ENCODE measurements around the gene HUS1.

HUS1 gene

DNA sequence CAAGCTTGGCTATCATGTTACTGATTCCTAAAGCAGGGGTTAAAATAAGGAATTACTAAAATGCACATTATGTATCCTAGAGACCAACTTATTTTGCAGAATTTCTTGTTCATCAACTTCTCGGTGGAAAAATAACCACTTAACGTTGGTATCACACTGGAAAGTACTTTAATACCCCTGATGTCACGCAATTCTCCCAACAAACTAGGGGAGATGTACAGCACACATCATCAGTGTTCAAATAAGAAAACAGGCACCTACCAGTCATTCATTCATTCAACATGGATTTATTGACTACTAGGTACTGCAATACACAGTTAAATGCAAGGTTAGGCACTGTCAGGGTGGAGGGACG is 648 bp downstream of the HUS1 start:
- DNase-seq: no peak

DNA sequence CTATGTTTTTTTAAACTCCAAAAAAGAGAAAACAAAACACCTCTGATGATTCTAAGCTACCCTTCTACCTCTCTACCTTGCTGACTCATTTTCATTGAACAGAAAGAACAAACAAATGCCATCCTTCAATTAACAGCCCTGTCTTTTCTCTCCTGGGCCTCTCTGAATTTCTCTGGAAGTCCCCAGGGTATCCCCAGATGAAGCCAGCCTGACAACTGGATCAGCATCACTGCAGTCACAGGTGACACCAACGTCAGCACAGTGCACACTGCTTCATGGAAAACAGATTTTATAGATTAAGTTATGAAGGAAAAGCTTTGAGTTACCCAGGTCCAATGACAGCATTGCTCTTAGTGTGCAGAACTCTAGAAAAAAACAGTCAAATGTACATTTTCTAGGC is 5.7 kb downstream of the HUS1 start:
- DNase-seq: no peak

DNA sequence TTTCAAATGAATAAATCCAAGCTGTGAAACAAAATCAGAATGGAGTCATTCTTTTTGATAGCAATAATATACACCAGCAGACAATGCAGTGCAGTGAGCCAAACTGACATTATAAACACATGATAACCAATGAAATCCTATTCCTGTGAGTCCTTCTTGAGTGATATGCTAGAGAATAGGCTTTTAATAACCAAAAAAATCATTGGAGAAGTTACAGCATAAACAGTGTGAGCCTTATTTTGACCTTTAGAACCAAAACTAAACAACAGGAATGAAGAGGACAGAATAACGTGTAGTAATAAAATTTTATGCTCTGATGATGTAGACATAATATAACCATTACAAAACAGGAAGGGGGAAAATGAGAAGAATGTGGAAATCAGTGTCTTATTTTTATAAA is 8.7 kb downstream of the HUS1 start:
- no peak for DNase-seq

DNA sequence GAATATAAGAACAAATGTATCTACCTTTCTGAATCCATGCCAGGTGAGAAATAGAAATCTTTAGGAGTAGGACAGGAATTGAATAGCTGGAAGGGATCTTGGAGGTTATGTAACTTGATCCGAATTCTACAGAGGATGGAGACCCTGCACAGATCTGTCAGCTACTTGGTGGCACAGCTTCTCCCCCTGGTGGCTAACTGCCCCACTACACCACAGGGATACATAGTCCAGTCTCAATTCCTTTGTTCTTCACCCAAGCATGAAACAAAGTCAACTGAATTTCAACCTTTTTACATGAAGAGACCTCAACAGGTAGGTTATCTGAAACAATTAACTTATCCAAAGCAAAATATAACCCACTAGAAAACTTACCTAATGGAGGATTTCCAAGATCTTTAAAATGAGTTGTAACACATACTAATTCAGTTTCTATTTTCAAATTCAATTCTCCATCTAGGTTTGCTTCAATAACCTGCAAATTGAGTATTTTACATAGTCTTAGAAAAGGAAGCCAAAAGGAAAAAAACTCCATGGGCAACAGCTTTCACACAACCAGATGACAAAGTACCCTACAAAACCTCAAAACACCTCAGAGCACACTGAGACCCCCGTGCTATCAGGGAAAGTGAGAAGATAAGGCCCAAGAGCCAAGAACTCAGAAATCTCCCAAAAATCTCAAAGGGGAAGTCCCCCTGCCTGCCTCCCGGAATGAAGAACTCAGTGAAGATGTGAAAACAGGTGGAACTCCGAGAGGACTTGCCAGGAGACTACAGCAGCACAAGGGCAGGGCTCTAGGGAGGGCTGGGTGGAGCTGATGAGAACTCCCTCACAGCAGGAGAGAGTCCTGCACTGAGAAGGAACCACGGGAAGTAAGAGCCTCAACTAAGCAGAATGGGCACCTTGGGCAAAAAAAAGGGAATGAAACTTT is 10.3 kb downstream of the HUS1 start:
- DNase-seq: peak; percentile 68

DNA sequence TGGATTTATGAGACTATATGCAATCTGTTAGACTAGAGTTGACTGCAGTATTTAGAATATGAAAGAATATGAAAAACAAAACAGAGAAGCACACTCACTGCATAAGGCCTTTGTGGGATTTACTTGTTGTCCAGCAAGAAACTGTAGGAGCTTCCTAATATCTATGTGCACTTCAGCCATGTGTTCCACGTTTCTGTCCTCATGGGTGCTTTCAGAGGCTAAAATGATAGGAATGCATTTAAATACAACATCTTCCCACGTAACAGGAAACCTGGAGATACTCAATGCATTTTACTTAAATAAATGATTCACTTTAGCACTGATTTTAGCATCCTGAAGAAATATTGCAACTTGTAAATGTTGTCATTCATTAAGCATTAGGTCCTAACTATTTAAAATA is 11.7 kb downstream of the HUS1 start:
- DNase-seq: no peak

DNA sequence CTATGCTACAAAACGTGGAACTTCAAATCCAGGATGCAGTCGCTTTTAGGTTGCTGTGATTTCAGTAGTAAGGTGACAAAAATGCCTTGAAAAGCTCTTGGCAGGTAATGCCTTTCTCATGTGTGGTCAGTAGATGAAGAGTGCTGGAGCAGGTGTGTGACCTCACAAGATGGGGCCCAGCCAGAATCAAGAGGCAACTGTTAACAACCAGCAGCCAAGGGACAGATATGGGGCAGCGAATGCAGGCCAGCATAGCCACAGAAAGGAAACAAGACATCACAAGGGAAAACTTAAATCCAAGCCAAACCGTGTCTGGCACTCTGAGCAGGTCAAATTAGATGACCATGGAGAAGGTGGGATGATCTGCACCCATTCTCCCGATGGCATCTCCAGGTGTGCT is 12.3 kb downstream of the HUS1 start:
- no peak for DNase-seq

DNA sequence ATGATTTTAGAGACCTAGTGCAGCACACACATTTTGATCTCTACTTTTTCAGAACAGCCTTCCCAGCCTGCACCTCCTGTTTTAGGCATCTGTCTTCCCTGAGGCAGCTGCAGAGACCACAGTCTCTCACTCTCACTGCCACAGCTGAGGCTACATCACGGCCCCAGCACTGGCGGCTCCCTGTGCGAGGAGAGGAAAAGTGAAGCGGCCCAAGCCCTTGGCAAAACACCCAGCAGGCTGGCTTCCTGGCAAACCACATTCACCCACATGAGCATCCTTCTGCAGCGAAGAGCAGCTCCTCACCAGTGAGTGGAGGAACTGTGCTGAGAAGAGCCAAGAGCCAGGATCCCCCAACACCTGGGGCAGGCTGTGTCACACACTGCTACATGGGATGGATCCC is 14.0 kb downstream of the HUS1 start:
- DNase-seq: no peak

DNA sequence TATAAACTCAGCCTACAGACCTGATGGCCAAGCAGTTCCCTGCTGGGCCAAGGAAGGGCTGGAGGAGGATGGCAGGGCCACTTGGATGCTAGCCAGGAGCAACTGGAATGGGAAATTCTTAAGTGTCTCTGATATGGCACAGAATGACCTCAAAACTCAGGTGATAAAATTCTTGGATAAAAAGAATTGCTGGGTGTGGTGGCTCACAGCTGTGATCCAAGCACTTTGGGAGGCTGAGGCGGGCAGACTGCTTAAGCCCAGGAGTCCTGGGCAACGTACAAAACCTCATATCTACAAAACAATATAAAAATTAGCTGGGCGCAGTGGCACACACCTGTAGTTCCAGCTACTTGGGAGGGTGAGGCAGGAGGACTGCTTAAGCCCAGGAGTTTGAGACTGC is 17.2 kb downstream of the HUS1 start:
- no peak for DNase-seq

DNA sequence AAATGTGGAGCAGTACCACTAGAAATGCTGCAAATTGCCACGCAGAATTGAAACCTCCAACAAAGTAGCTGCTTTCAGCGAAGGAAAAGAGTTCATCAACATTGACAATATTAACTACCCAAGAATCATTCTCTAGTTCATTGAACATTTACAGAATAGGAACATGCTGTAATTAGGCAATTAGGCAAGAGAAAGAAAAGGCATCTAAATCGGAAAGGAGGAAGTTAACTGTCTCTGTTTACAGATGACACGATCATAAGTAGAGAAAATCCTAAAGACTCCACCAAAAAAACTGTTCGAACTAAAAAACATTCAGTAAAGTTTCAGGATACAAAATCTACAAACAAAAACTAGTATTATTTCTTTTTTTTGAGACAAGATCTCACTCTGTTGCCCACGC is 22.3 kb downstream of the HUS1 start:
- DNase-seq: no peak

DNA sequence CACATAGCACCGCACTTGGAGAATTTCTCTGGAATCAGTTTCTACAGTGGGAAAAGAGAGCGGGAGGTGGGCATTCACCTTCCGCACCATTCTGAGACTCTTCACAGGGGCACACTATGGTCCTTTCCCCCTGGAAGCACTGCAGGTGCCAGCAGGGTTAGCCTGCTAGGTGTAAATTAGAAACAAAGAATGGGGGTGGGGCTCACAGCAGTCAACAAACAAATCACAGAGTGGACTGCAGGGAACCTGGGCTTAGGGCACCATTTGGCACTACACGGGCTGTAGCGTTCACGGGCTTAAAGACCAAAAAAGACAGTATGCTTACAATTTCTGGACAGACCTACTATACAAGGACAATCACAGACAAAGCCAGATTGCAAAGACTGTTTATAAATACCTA is 23.2 kb downstream of the HUS1 start:
- DNase-seq: no peak

DNA sequence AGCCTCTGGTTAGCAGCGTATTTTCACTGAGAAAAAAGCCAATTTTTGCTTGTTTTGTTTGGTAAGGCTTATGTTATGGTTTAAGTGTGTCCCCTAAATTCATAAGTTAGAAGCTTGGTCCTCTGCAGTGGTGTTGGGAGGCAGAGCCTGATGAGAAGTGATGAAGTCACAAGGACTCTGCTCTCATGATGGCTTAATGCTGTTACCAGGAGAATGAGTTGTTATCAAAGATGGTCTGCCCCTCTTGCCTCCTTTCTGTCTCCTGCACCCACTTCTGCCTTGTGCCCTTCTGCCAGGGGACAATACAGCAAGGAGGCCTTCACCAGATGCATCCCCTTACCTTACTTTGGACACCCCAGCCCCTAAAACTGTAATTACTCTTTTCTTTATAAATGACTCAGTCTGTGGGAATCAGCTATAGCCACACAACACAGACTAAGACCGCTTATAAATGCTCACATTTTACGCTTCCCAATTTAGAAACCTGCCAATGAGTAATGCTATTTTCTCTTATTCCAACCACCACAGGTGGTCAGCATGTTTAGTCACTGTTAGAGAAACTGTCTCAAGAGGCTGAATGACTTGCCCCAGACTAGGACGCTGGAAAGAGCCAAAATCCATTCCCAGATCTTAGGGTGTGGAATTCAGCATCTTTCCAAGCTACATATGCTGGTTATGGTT is 25.0 kb downstream of the HUS1 start:
- no peak for DNase-seq

DNA sequence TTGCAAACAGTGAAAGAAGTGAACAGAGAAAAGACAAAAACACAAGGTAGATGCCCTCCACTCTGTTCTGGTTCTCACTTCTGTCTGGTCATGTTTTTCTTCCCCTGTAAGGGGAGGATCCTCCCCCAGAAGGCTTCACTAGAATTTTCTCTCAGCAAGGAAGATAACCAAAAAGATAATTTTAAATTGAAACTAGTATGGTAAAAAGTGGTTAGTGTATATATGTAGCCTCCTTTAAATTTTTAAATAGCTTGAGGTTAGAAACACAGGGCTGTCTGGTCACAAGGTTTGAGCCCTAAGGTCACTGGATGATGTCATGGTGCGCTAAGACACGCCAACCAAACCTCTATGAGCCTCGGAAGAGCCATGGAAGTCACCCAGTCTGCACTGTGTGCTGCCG is 25.6 kb downstream of the HUS1 start:
- DNase-seq: no peak

DNA sequence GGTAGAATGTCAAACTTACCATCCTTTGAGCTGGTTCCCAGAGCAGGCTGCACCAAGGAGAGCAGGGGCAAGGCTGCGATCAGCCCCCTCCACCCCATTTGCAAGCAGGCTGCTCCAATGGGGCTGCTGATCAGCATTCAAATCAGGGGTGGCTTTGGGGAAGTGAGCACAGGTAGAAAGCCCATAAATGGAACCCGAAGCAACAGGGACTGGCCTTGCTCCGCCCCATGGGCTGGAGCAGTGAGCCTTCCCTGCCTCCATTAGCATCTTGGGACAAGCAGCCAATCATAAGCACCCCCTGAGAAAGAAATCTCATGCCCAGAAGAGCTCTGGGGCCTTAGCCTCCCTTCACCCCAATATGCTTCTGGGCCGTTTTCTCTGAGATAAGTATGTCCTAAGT is 27.2 kb downstream of the HUS1 start:
- DNase-seq: no peak

DNA sequence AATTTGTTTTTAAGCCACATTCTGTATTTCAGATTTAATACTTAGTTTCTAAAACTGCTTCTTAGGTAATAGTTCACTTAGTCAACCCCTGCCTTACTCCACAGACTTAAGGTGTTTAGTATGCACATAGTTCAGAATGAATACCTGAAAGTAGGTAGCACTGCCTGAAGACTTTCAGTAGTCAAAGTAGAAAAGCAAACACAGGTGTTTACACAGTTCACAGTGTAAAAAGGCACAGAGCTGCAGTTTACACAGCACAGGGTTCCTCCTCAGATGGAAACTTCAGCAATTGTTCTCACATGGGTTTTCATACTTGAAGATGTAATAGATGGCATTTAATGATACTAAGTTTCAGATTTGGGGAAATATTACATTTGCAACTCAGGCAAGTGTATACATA is 28.0 kb downstream of the HUS1 start:
- no peak for DNase-seq

DNA sequence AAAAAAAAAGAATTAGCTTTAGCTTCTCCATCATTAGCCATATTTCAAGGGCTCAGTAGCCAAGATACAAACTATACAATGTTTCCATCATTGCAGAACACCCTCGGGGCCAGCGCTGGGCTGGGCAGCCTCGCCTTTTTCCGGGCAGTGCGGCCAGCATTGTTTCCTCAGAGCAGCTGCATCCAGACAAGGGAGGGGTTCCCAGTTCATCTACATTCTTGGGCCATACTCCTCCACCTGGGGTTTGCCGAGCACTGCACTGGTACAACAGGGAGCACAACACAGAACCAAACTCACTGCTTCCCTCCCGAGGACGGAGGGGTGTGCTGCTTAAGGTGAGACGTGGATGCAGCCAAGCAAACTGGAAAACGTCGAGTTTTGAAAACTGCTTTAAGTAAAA is 28.7 kb downstream of the HUS1 start:
- no peak for DNase-seq

DNA sequence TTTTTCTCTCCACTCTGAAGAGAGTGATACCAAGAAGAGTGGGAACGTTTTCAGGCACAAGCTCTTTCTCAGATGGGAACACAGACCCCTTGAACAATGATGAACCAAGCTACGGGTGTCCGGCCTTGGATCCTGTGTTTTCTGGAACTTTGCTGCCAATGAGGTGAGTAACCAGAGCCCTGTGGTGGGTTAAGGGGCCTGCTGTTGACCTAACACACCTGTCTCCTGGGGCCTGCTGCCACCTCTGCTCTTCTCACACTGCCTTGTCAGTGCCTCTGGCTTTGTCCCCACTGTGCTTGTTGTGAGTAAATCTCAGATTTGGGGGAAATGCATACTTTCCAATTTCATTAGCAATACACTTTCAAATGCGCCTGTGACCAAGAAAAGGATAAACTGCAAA is 29.7 kb downstream of the HUS1 start:
- DNase-seq: no peak

DNA sequence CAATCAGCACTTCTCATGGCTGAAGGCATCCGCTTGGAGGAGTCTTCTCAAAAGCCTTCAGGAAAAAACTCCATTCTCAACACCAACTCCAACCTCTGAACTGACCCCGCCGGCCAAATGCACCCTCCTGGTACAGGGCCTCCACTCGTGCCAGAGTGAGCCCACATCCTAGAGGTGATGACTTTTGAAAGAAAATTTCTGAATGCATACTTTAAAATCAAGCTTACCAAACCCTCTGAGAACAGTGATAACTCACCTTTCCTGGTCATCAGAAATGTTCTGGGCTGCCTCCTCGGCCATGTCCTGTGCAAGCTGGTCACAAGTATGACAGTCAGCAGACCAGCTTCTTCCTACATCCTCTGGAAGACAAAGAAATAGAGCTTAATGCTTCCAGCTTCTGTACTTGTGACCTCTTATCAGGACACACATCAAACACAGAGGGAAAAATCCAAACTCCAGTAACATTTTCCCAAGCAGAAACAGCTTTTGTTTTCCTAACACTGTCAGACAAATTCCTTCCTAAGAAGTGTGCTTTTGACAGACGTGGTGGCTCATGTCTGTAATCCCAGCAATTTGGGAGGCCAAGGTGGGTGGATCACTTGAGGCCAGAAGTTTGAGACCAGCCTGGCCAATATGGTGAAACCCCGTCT is 31.1 kb downstream of the HUS1 start, which contains the start of gene PKD1L1:
TSS of gene PKD1L1 (minus strand) at position 326 of the 650 bp plus-strand sequence. CDS start at position 300, 26 bp downstream.
- no peak for DNase-seq

DNA sequence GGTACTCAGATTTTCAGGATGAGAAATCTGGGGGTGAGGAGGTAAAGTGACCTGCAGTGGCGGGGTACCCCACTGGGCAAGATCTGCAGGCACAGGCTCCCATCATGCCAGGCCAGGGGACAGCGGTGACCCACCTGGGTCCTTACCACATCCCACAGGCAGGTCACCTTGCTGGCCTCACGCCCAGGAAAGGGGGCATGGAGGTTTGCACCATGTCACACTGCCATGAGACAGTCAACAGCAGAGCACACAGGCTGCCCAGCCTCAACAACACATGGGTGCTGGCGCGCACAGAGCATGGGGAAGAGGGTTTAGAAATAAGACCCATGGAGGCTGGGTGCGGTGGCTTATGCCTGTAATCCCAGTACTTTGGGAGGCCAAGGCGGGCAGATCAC is 32.1 kb downstream of the HUS1 start:
- DNase-seq: no peak

DNA sequence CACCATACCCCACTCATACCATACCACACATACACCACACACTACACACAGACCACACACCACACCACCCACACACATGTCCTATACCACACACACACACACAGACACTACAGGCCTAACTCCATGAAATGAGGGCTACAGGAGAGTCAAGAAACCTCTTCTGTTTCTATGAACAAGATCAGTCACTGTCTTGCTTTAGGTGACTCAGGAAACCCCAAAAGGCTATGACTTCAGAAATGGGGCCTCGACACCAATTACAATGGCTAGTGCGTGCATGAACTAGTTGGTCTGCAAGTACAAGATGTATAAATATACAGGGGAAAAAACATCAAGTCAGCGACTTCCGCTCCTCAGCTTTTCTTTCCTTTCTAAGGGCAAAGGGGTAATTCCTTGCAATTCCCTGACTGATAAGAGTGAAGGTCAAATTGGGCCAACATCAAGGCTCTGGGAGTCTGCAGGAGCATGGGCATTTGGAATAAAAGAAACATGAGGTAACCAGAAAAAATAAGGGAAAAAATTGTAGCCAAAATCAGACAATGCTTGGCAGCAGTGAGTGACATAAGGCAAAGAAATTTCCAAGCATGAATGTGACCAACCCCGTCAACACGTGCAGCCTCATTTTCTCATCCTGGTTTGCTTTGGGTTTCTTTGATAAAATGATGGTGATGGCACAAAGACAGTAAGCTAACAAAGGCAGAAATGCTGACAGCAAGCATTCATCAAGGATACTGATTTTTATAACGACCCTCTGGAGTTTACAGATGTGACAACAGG is 32.6 kb downstream of the HUS1 start:
- DNase-seq: no peak

DNA sequence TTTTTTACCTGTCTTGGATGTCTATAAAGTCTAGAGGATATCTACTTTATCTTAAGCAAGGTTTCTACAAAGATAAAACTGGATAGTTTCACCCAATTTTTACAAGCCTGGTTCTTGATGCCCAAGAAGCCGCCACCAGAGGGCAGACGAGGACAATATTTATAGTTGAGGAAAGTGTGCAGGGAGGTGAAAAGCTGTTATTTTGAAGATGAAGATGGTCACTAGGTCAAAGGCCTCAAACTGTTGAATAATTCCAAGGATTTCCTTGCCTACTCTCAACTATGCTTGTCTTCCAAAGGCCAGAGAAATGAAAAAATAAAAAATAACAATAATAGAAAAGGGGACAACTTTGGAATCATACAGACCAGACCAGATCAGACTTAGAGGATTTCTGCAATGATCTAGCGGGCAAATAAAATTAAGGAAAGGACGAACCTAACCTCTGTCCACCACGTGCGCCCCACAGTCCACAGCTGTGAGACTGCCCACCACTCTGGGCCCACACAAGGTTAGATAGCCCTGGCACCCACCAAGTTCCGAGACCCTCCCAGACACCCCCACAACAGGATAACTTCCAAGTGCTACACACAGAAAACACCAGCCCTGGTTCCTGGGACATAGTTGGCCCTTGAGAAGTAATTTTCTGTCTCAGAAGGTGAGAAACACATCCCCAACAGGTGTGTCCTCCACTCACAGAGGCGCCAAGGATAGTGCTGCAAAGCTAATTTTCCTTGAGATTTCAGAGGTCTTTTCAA is 34.0 kb downstream of the HUS1 start:
- DNase-seq: peak; percentile 79

DNA sequence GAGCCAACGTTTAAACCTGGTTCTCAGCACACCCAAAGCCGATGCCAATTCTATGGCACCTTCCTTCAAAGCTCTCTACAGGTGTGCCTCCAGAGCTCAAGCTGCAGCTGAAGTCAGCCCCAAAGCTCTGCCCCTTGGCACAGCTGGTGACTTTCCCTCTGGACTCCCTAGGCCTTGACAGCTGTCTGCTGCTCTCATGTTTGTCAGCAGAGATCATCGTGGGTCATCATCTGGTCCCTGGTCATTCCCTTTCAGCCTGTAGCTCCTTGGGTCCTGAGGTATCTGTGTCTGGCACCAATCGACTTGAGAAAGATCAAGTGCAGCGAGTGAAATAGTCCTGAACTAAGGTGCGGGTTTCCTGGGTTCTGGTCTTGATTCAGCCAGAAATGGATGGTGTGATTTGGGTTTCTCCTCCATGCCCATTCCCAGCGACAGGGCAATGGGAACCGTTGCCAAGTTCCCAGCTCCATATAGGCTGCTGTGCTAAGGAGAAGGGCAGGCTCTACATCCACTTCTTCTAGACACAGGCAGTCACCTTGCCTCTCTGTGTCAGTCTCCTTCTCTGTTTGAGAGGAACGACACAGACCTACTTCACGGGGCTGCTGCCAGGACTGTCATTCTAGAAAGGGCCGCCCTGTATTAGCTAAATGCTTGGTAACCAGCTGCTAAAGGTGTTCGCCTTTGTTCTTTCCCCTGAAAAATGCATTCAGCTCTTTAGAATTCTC is 34.7 kb downstream of the HUS1 start:
- DNase-seq: no peak
